Neutrophil (primary cell): ENCODE results near the gene ADGRG4.

Experiments
- H3K27ac ChIP-seq: fragments of 200-600 bp; sonication (generic); 2 replicates; pipeline ENCODE4 v1.5.1; 2016; ENCODE audit warnings: mild to moderate bottlenecking, moderate library complexity
- H3K27me3 ChIP-seq: fragments of 200-600 bp; sonication (generic); 2 replicates; pipeline ENCODE4 v1.6.0; 2016; ENCODE audit warnings: mild to moderate bottlenecking
- H3K36me3 ChIP-seq: fragments of 200-600 bp; sonication (generic); 2 replicates; pipeline ENCODE4 v1.5.1; 2017
- H3K4me1 ChIP-seq, 2 experiments: fragments of 200-600 bp in 1 of 2; sonication (generic) in 1 of 2; 1 replicate in 1 of 2; 2 replicates in 1 of 2; pipeline versions ENCODE4 v1.5.1 to v1.6.1; 2013 to 2016; ENCODE audit warnings: low read depth in 1 of 2, low read length in 1 of 2, mild to moderate bottlenecking in 1 of 2, moderate library complexity in 1 of 2; ENCODE audit not compliant: control insufficient read depth in 1 of 2, insufficient read depth in 1 of 2
- H3K4me3 ChIP-seq, 2 experiments: fragments of 200-600 bp in 1 of 2; sonication (generic) in 1 of 2; 1 replicate in 1 of 2; 2 replicates in 1 of 2; pipeline ENCODE4 v1.5.1; 2013 to 2016; ENCODE audit warnings: low read depth in 1 of 2, low read length in 1 of 2, mild to moderate bottlenecking in 1 of 2, moderate library complexity in 1 of 2
- H3K9me3 ChIP-seq: fragments of 200-600 bp; sonication (generic); 2 replicates; pipeline ENCODE4 v1.5.1; 2016
- TF ChIP-seq, protein P1 (sequence below): fragments of 200-600 bp; sonication (generic); IDR thresholded peaks from 2 replicates; pipeline ENCODE4 v1.5.1; 2016; ENCODE audit warnings: antibody characterized with exemption

ADGRG4 gene

DNA sequence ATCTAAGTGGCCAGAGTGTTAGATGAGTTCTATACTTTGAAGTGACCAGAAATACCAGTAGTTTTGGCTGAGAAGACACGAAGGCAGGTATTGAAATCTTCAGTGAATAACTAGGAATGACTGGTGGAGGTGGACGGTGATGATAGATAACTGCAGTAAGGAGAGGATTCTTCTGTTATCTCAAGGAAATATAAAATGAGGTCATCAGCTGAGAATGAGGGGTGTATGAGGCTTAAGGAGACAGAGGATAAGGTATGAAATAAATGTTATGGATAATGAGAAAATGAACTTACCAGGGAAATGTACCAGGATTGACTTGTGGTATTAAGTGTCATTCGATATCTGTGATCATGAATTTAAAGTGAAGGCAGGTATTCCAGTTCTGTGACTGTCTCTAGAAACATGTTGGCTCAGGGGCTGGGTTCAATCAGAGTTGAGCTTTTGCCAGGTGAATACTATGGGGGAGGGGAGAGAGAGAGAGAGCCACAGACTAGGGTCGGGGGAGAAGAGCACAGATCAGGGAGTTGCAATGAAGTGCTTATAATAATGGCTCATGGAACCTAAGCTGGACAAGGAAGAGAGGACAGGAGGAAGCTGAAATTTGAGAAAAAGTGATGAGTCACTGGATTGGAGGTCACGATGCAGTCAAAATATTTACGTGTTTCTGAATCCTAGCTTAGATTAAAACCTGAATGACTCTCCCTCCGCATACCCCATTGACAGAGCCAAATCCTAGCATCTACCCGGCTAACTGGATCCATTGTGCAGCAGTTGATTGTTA, 149.5 kb downstream of the ADGRG4 start:
- no peak overlapping the region for H3K27ac ChIP-seq
- no peaks in the 10 kb centered on the region for H3K9me3 ChIP-seq
- TF ChIP-seq, protein P1, sequence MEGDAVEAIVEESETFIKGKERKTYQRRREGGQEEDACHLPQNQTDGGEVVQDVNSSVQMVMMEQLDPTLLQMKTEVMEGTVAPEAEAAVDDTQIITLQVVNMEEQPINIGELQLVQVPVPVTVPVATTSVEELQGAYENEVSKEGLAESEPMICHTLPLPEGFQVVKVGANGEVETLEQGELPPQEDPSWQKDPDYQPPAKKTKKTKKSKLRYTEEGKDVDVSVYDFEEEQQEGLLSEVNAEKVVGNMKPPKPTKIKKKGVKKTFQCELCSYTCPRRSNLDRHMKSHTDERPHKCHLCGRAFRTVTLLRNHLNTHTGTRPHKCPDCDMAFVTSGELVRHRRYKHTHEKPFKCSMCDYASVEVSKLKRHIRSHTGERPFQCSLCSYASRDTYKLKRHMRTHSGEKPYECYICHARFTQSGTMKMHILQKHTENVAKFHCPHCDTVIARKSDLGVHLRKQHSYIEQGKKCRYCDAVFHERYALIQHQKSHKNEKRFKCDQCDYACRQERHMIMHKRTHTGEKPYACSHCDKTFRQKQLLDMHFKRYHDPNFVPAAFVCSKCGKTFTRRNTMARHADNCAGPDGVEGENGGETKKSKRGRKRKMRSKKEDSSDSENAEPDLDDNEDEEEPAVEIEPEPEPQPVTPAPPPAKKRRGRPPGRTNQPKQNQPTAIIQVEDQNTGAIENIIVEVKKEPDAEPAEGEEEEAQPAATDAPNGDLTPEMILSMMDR: no peak
- no peak overlapping the region for H3K4me3 ChIP-seq
- no peaks in the 10 kb centered on the region for H3K4me1 ChIP-seq
- H3K27me3 ChIP-seq: no peaks in the 10 kb centered on the region
- H3K36me3 ChIP-seq: no peaks in the 10 kb centered on the region

DNA sequence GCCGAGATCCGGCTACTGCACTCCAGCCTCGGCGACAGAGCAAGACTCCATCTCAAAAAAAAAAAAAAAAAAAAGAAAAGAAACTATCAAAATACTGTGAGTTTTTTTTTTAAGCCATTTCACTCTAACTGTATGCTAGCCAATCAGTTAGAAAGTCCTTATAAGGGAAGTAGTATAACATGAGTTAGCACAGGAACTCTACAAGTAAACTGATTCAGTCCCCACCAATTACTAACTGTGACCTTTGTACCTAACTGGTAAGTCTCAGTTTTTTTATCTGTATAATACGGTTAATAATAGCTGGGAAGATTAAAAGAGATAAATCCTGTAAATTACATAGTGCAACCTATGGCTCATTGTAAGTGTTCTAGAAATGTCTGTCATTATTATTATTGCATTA, 151.9 kb downstream of the ADGRG4 start:
- H3K9me3 ChIP-seq: no peaks in the 10 kb centered on the region
- no peak overlapping the region for H3K27ac ChIP-seq
- no peaks in the 10 kb centered on the region for H3K4me1 ChIP-seq
- TF ChIP-seq, protein P1: no peak
- H3K27me3 ChIP-seq: no peaks in the 10 kb centered on the region
- H3K36me3 ChIP-seq: no peaks in the 10 kb centered on the region
- no peak overlapping the region for H3K4me3 ChIP-seq

DNA sequence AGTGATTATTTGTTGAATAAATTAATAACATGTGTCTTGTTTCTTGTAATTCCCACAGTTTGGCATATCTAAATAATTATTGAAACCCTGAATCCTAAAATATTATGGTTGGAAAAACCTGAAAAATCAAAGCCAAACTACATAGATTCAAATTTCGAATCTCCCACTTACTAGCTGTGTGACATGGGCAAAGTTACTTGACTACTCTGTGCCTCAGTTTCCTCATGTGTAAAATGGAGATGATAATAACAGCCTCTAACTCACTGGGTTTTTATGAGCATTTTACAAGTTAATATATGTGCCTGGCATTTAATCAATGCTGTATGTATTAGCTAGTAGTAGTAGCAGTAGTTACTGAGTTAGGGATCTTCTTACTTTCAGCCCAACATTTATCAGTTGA, 152.4 kb downstream of the ADGRG4 start:
- TF ChIP-seq, protein P1: no peak
- Histone ChIP-seq H3K27ac (no peak overlapping the region), H3K4me3 (no peak overlapping the region), H3K9me3 (no peaks in the 10 kb centered on the region), H3K36me3 (no peaks in the 10 kb centered on the region), H3K4me1 (no peaks in the 10 kb centered on the region), H3K27me3 (no peaks in the 10 kb centered on the region)

DNA sequence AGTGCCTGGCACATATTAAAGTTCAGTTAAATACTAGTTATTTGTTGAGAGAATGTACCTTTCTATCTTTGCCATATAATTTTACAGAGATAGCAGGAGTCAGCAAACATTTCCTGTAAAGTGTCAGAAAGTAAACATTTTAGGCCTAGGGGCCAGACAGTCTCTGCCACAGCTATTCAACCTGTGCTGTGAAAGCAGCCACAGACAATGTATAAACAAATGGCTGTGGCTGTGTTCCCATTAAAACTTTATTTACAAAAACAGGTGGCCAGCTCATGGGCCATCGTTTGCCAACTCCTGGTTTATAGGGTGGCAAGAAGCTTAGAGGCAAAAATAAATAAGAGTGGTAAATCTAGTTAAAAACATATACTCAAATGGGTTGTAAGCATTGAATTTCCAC, 153.0 kb downstream of the ADGRG4 start:
- TF ChIP-seq, protein P1: no peak
- H3K27ac ChIP-seq: no peak overlapping the region
- H3K9me3 ChIP-seq: no peaks in the 10 kb centered on the region
- H3K4me3 ChIP-seq: no peak overlapping the region
- no peaks in the 10 kb centered on the region for H3K4me1 ChIP-seq
- H3K27me3 ChIP-seq: no peaks in the 10 kb centered on the region
- no peaks in the 10 kb centered on the region for H3K36me3 ChIP-seq

DNA sequence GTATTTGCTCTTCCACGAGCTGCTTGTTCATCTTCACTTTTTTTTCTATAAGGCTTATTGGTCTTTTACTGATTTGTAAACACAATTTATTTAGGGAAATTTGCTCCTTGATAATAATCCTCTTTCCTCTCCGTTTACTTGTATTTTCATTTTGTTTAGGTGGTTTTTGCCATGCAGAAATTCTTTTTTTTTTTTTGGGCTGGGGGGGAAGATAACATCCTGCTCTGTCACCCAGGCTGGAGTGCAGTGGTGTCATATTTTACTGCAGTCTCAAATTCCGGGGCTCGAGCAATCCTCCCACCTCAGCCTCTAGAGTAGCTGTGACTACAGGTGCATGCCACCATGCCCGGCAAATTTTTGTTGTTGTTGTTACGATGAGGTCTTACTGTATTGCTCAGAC, 155.4 kb downstream of the ADGRG4 start:
- TF ChIP-seq, protein P1: no peak
- Histone ChIP-seq H3K4me3 (no peak overlapping the region), H3K27ac (no peak overlapping the region), H3K36me3 (no peaks in the 10 kb centered on the region), H3K4me1 (no peaks in the 10 kb centered on the region), H3K27me3 (no peaks in the 10 kb centered on the region), H3K9me3 (no peaks in the 10 kb centered on the region)
